Posterior vena cava (tissue), 2 donors: Measurements from ENCODE around the gene STK36. TPM values are rescaled to one million over a fixed set of nuclear protein-coding genes. Genes with fewer than 3 reads are reported as not detected.

Experiments used
- DNase-seq: peaks from one replicate; pipeline ENCODE4 v3.0.0-alpha.2; 2020; ENCODE audit warnings: low spot score
- intact Hi-C, 2 donors: fragments of 100-400 bp; cut with DNase I; formaldehyde crosslinking; loops; one replicate each; pipeline versions ENCODE4 v1.14.1 to v1.14.2; 2022 to 2023
- long read RNA-seq, 2 donors: library from polyadenylated mRNA; unstranded; transcript quantifications; one replicate each; pipeline ENCODE4 v2.0.0, GENCODE V29; 2020 to 2021
- total RNA-seq, 2 donors: library from RNA; stranded (reverse); fragmentation: NEBNext Ultra II Directional; extraction: Animal tissue kit (Norgen Biotek cat#: 25700); gene quantifications; one replicate each; pipeline ENCODE4 v1.2.1, GENCODE V29; 2021
- donor health status: DM: yes; HTN: yes; CAD: no.
- donor health status: DM: yes; HTN: yes; CAD: no.

The STK36 gene
- total RNA-seq = 10 to 100 TPM; 16.1 to 22.3 TPM
- long read RNA-seq, donor 1, partial matches to known transcripts = 2 of 3 reads
- long read RNA-seq, donor 1, other reads (novel, unspliced or antisense) = 1 of 3 reads
- long read RNA-seq, donor 2, partial matches to known transcripts = 4 of 5 reads
- long read RNA-seq, donor 2, other reads (novel, unspliced or antisense) = 1 of 5 reads

DNA sequence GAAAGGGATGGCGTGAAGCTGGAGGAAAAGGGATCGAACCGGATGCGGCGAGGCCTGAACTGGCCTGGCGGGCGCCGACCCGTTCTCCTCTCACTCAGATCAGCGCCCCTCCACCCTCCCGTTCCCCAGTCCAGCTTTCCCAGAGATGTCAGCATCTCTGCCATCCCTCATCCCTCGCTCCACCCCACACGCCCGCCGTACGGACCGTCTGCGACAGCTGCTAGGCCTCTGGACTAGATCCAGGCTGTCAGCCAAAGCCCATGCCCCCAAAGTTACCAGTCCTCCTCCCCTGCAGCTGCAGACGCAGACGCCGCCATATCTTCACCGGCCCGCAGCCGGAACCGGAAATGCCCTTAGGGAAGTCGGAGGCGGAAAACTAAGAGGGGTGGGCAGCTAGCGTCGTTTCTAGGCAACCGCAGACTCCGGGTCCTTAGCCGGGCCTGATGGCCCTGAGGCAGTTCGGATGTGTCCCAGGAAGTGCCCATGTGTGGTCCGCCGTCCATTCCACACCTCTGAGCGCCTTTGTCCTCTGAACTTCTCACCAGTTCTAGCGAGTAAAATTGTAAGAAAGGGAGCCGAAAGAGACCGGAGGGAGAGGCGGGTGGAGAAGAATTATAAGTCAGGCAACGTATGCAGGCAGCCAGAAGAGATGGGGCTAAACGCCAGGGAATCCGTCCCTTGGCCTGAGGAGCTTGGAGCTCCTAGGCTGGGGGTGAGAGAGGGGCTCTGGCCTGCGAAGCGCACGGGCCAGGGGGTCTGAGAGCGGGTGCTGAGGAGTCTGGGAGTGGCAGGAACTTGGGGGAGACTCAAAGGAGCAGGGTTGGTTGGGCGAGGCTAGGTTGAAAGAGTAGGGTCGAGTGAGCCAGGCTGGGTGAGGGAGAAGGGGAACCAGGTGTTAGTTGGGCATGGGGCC is at the start of gene STK36, which contains the start of gene RNF25:
Gene STK36, plus strand, starts transcription at position 433 of the 913 bp plus-strand sequence. CDS start 744 bp downstream, outside the sequence.
Gene RNF25, minus strand, starts transcription at position 349 of the 913 bp plus-strand sequence. Its CDS starts 32 bp downstream, at position 317.
- peak; percentile 96 for DNase-seq
- intact Hi-C loops = no loop called here

DNA sequence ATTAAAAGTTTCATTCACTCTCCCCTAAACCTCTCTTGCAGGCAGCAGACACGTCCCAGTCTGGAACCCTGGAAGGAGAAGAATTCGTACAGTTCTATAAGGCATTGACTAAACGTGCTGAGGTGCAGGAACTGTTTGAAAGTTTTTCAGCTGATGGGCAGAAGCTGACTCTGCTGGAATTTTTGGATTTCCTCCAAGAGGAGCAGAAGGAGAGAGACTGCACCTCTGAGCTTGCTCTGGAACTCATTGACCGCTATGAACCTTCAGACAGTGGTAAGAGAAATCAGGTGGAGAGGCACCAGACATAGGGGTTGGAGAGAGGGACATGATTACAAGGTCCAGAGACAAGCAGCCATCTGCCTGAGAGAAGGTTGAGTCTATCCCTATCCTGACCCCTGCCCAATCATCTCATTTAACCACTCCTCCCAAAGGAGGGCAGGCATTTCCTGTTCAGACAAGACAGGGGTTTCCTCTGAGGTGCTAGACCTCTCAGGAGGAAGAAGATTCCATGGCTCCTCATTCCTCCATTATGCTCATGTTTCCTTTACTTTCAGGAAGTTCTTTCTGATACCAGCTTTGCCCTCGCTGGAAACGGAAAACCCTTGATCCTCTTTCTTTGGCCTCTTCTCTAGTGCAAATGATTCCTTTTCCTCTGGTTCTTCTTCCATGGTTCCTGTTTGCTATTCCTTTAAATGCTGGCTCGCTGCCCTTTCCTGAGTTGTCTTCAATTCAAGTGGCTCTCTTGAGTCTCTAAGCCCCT is 49.1 kb upstream of the STK36 start:
- no peak for DNase-seq
- intact Hi-C loops = no loop called here

GRCh38 chr2:218623366-218623705 is 48.5 kb upstream of the STK36 start:
- intact Hi-C loops = no loop called here
- DNase-seq = no peak

DNA sequence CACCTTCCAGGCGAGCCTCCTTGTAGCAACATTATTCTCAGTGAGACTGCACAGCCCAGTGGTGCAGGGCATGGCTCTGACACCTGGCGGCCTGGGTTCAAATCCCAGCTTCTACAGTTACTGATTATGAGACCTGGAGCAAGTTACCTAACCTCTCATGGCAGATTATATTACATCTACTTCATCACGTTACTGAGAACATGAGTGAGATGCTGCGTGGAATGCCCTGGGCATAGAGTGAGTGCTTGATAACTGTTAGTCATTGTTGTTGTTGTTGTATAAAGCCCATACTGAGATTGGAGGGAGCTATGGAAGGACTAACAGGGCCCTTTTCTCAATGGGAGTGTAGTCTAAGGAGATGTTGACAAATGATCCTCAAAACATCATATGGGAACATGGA is 45.5 kb upstream of the STK36 start:
- intact Hi-C loops = no loop called here
- no peak for DNase-seq

- no peak for DNase-seq
- intact Hi-C loops = no loop called here
These were observed 43.9 kb upstream of the STK36 start for GRCh38 chr2:218627939-218628338.

DNA sequence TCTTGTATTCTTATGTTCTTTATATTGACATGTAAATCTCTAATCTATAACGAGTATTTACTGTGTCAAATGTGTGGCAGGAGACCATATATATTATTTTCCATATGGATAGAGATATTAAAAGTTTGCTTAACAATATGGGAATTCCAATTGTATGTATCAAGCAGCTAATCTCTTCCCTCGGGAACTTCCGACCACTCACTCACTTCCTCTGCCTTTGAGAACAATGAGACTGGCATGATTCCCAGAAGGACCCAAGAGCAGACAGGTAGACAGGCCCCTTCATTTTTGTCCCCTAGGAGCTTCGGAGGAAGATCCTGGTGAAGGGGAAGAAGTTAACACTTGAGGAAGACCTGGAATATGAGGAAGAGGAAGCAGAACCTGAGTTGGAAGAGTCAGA is 40.0 kb upstream of the STK36 start:
- intact Hi-C loops = no loop called here
- DNase-seq = no peak

GRCh38 chr2:218635719-218636118 is 36.2 kb upstream of the STK36 start:
- intact Hi-C loops = no loop called here
- DNase-seq = no peak

DNA sequence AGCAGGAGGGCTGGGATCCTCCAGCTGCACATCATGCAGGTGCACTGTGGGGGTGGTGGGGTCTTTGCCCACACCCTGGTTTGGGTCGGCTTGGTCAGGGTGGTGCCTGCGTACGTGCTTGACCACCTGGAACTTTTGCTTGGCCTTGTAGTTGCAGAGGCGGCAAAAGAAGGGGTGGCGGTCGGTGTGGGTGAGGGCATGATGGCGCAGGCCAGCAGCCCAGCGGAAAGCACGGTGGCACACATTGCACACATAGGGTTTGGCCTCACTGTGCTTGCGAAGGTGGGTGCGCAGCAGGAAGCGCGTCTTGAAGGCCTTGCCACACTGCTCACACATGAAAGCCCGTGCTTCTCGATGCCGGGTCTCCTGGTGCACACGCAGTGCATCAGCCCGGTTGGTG is 33.5 kb upstream of the STK36 start:
- intact Hi-C loops = no loop called here
- DNase-seq = no peak

DNA sequence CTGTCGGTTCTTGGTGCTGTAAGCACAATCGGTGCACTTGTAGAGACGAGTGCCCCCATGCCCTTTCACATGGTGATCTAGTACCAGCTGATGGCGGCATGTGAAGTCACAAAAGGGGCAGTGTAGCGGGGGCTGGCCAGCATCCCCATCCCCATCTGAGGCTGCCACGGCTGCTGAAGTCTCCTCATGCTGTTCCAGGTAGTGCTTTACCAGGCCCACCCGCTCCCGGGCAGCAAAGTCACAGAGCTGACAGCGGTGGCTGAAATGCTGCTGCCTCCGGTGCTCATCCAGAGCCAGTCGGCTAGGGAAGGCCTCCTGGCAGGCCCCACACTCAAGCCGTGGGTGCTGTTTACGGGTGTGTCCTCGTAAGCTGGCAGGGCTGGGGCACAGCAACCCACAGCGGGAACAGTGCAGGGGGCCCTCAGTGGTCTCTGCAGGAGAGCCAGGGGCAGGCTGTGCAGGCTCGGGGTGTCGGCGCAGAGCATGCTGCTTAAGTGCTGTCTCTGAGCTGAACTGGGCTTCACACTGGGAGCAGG is 29.7 kb upstream of the STK36 start:
- intact Hi-C loops = loop anchor here in 1 of 2 donors (10.0 kb wide), 1 partner anchor 217 kb away; no protein-coding TSS in a partner anchor
- DNase-seq = peak; percentile 66

GRCh38 chr2:218642786-218643185 is 29.1 kb upstream of the STK36 start:
- no peak for DNase-seq
- intact Hi-C loops = loop anchor here in 1 of 2 donors (10.0 kb wide), 1 partner anchor 218 kb away; no protein-coding TSS in a partner anchor

DNA sequence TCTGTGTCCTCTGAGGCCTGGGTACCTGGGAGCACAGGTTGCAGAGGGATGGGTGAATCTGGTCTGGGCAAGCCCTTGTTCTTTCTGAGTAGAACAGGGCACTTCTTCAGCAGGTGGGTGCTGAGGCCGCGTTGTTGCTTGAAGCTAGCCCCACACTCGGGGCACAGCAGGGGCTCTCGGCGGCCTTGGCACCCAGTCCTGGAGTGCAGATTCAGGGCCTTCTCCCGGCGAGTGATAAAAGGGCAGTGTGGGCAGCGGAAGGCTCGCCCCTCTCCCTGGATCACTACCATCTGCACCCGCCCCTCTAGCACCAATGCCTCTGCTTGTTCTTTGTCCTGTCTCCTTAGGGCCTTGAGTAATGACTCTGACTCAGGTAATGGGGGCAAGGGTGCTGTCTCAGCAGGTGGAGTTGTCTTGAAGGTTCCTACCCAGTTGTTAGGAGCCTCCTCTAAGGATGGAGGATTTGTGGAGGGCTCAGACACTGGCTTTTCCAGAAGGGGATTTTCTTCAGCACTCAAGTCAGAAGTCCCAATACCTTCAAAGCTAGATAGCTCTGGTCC is 28.1 kb upstream of the STK36 start:
- intact Hi-C loops = loop anchor here in 1 of 2 donors (10.0 kb wide), 1 partner anchor 219 kb away; no protein-coding TSS in a partner anchor
- DNase-seq = no peak

GRCh38 chr2:218644721-218645120 is 27.2 kb upstream of the STK36 start:
- DNase-seq = no peak
- intact Hi-C loops = loop anchor here in 1 of 2 donors (10.0 kb wide), 1 partner anchor 220 kb away; no protein-coding TSS in a partner anchor

- intact Hi-C loops = loop anchor here in 1 of 2 donors (10.0 kb wide), 1 partner anchor 220 kb away; no protein-coding TSS in a partner anchor
- DNase-seq = no peak
These were observed 26.8 kb upstream of the STK36 start for GRCh38 chr2:218645126-218645525.

GRCh38 chr2:218648088-218648786 is 23.6 kb upstream of the STK36 start:
- no peak for DNase-seq
- intact Hi-C loops = loop anchor here in 1 of 2 donors (10.0 kb wide), 1 partner anchor 223 kb away; no protein-coding TSS in a partner anchor

DNA sequence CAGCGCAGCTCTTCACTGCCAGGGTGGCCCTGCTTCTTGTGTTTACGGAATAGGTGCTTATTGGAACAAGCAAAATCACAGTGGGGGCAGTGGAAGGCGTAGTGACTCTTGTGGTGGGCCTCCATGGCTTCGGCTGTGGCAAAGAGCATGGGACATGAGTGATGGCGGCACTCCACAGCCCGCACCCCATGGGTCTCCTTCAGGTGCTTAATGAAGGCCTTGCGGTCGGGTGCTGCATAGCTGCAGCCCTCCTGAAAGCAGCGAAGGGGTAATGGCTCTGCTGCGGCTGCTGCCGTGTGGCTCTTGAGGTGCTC is 23.1 kb upstream of the STK36 start:
- no peak for DNase-seq
- intact Hi-C loops = loop anchor here in 1 of 2 donors (10.0 kb wide), 1 partner anchor 224 kb away; no protein-coding TSS in a partner anchor

- intact Hi-C loops = no loop called here
These were observed 16.1 kb upstream of the STK36 start for GRCh38 chr2:218655751-218656150.

DNA sequence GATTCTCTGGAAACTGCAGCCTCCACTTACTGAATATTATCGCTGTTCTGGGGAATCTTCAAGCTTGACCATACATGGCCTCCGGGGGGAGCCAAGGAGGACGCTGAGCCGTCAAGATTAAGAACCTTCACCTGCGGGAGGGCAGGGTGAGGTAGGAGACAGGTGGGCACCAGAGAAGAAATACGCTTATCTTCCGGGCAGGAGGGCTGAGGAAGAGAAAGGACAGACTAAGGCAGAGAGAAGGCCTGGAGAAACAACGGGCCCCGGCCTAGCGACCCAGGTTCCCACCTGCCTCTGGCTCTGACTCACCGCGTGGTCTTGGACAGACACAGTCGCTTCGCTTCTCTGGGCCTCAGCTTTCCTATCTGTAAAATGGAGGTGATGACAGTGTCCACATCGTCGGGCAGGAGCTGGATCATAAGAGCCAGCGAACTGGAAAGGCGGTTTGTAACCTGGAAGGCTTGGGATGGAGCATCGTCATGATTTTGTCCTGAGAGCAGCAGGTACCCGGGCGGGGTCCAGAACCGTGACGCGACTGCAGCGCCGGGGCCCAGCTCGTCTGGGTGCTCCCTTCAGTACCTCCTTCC is 13.1 kb upstream of the STK36 start:
- intact Hi-C loops = no loop called here
- DNase-seq = no peak

More at GRCh38 chr2:218655751-218656150, 16.1 kb upstream of the STK36 start:
- no peak for DNase-seq
